Liver (tissue), 9 donors: Measurements from ENCODE around the gene KIFC3. TPM values are rescaled to one million over a fixed set of nuclear protein-coding genes. Genes with fewer than 3 reads are reported as not detected.

ENCODE experiments used
- DNase-seq: peaks from one replicate; pipeline ENCODE4 v3.0.0-alpha.2; 2017; ENCODE audit warnings: low spot score
- H3K27ac ChIP-seq, 2 donors: one replicate each; pipeline ENCODE4 v1.7.0; 2013; ENCODE audit warnings: inconsistent platforms in 2 of 2, low read length in 2 of 2, control low read depth in 1 of 2, low read depth in 1 of 2, mild to moderate bottlenecking in 1 of 2
- H3K27me3 ChIP-seq, 4 donors: one replicate each; pipeline versions ENCODE4 v1.6.1 to v1.7.0; 2013; ENCODE audit warnings: low read length in 3 of 4, inconsistent platforms in 1 of 4, mild to moderate bottlenecking in 1 of 4, moderate library complexity in 1 of 4; ENCODE audit not compliant: control insufficient read depth in 4 of 4, insufficient read depth in 4 of 4
- H3K36me3 ChIP-seq, 4 donors: one replicate each; pipeline versions ENCODE4 v1.6.1 to v1.7.0; 2013; ENCODE audit warnings: low read length in 3 of 4, mild to moderate bottlenecking in 3 of 4, low read depth in 1 of 4, moderate library complexity in 1 of 4; ENCODE audit not compliant: control insufficient read depth in 4 of 4, insufficient read depth in 3 of 4
- H3K4me1 ChIP-seq, 4 donors: one replicate each; pipeline versions ENCODE4 v1.6.1 to v1.7.0; 2013; ENCODE audit warnings: low read length in 3 of 4, mild to moderate bottlenecking in 3 of 4, moderate library complexity in 1 of 4; ENCODE audit not compliant: control insufficient read depth in 4 of 4, insufficient read depth in 4 of 4
- H3K4me3 ChIP-seq, 3 donors: one replicate each; pipeline versions ENCODE4 v1.6.1 to v1.7.0; 2013; ENCODE audit warnings: low read length in 3 of 3, control low read depth in 1 of 3, low read depth in 1 of 3, mild to moderate bottlenecking in 1 of 3
- H3K9ac ChIP-seq, 2 donors: one replicate each; pipeline ENCODE4 v1.7.0; 2013; ENCODE audit warnings: low read length in 2 of 2, mild to moderate bottlenecking in 2 of 2, moderate library complexity in 2 of 2, control low read depth in 1 of 2, low read depth in 1 of 2
- H3K9me3 ChIP-seq, 4 donors: one replicate each; pipeline versions ENCODE4 v1.6.1 to v1.7.0; 2013; ENCODE audit warnings: low read length in 3 of 4; ENCODE audit not compliant: control insufficient read depth in 4 of 4
- FOXA2 ChIP-seq: IDR thresholded peaks from 2 replicates; pipeline ENCODE4 v1.6.1; 2016; ENCODE audit warnings: antibody characterized with exemption
- GABPA ChIP-seq, 2 donors: IDR thresholded peaks in 1 of 2; conservative IDR thresholded peaks in 1 of 2; 2 replicates each; pipeline ENCODE4 v1.6.1; 2016; ENCODE audit warnings: antibody characterized with exemption in 2 of 2, mild to moderate bottlenecking in 1 of 2, moderate library complexity in 1 of 2
- HNF4A ChIP-seq, 2 donors: conservative IDR thresholded peaks; 2 replicates each; pipeline ENCODE4 v1.6.1; 2016; ENCODE audit warnings: antibody characterized with exemption in 2 of 2, mild to moderate bottlenecking in 2 of 2
- HNF4G ChIP-seq: IDR thresholded peaks from 2 replicates; pipeline ENCODE4 v1.6.1; 2016; ENCODE audit warnings: antibody characterized with exemption
- JUND ChIP-seq, 2 donors: IDR thresholded peaks; 2 replicates each; pipeline ENCODE4 v1.6.1; 2016; ENCODE audit warnings: antibody characterized with exemption in 2 of 2
- NR2F2 ChIP-seq: IDR thresholded peaks from 2 replicates; pipeline ENCODE4 v1.6.1; 2016; ENCODE audit warnings: antibody characterized with exemption
- RAD21 ChIP-seq, 2 donors: IDR thresholded peaks; 2 replicates each; pipeline ENCODE4 v1.6.1; 2016; ENCODE audit warnings: antibody characterized with exemption in 2 of 2, mild to moderate bottlenecking in 2 of 2
- RXRA ChIP-seq, 2 donors: IDR thresholded peaks; 2 replicates each; pipeline ENCODE4 v1.6.1; 2017 to 2018; ENCODE audit warnings: antibody characterized with exemption in 2 of 2, mild to moderate bottlenecking in 1 of 2
- SP1 ChIP-seq: IDR thresholded peaks from 2 replicates; pipeline ENCODE4 v1.6.1; 2018; ENCODE audit warnings: antibody characterized with exemption, mild to moderate bottlenecking
- YY1 ChIP-seq: IDR thresholded peaks from 2 replicates; pipeline ENCODE4 v1.6.1; 2016; ENCODE audit warnings: antibody characterized with exemption, mild to moderate bottlenecking
- WGBS: extraction: QIAGEN DNeasy Blood & Tissue Kit; methylation state at CpG from one replicate; pipeline ENCODE4 v1.1.7; 2013; 5-methylcytosine and 5-hydroxymethylcytosine counted together
- polyA plus RNA-seq, 2 donors: library from polyadenylated mRNA; stranded (reverse) in 1 of 2; unstranded in 1 of 2; fragments of 200-250 nt in 1 of 2; fragments of >200 nt in 1 of 2; fragmentation: Nextera tagmentation in 1 of 2; extraction: Ambion mirVana in 1 of 2; gene quantifications; one replicate each; pipeline versions ENCODE4 v1.2.1 to v1.2.3, GENCODE V29; 2013 to 2015
- total RNA-seq, 2 donors: library from RNA; depleted of rRNA; stranded (reverse); fragments of >200 nt; gene quantifications; one replicate each; pipeline ENCODE4 v1.2.3, GENCODE V29; 2014
- TF ChIP-seq, protein P1 (sequence below): IDR thresholded peaks from 2 replicates; pipeline ENCODE4 v1.6.1; 2016; ENCODE audit warnings: antibody characterized with exemption
- TF ChIP-seq, protein P2 (sequence below): IDR thresholded peaks from 2 replicates; pipeline ENCODE4 v1.6.1; 2016; ENCODE audit warnings: antibody characterized with exemption
- TF ChIP-seq, protein P3 (sequence below): IDR thresholded peaks from 2 replicates; pipeline ENCODE4 v1.6.1; 2016; ENCODE audit warnings: antibody characterized with exemption, mild to moderate bottlenecking
- TF ChIP-seq, protein P4 (sequence below): fragments of 150-350 bp; IDR thresholded peaks from 2 replicates; pipeline ENCODE4 v1.5.1; 2017; ENCODE audit warnings: improper control_type of control experiment, low read depth, low read length; ENCODE audit not compliant: missing input control
- TF ChIP-seq, protein P5 (sequence below): IDR thresholded peaks from 2 replicates; pipeline ENCODE4 v1.6.1; 2016; ENCODE audit warnings: antibody characterized with exemption
- donor health status: healthy.
- donor health status: healthy.
- donor health status: healthy.
- donor health status: healthy.
- donor health status: healthy.

Gene KIFC3
- total and polyA plus RNA-seq, 4 donors = 16.5 to 103 (median 27.4) TPM

DNA sequence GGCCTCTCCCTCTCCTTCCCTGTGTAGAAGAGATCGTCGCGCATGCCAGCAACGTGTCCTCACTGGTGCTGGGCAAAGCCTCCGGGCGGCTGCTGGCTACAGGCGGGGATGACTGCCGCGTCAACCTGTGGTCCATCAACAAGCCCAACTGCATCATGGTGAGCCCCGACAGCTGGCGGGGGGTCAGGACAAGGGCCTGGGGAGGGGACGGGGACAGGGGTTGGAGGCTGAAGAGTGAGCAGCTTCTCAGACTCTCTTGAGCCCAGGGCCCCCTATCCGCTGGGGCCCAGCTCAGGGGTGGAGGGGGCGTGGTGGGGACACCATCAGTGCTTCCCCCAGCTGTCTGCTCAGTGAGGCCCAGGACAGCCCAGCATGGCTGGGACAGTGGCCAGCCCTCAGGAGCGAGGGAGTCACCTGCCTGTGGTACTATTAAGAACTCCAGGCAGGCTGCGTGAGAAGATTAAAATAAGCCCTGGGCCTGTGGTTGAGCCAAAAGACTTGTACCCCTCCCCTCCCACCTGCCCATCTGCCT is 60.6 kb downstream of the KIFC3 start (continued):
- TF ChIP-seq, protein P1, sequence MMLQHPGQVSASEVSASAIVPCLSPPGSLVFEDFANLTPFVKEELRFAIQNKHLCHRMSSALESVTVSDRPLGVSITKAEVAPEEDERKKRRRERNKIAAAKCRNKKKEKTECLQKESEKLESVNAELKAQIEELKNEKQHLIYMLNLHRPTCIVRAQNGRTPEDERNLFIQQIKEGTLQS = no peak

DNA sequence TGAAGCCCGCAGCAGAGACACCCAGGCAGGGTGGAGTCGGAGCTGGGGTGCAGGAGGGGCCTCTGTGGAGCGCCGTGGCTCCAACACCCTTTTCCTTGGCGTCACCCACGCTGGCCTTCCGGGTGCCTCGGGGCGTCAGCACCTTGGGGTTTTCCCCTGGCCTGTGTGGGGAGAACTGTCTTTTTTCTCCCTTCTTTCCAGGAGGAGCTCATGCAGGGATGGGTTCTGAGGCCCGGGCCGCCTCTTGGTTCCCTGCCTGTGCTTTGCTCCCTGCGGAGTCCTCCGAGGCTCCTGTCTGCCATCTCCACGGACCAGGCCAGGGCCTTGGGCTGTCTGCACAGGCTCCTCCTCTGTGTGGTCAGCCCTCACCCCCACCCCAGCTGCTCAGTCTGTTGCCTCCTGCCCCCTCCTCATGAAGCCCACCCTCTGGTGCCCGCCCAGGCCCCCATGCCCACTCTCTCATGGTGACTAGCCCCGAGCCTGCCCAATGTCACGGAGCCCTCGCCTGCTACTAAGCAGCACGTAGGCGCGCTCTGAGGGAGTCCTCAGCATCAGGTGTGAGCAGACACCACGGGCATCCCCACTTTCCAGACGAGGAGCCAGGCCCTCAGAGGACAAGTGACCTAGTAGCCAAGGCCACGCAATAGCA is 61.7 kb downstream of the KIFC3 start:
- peaks cover 6 to 15% (median 13%) of the 10 kb centered on the region in 4 donors for H3K4me1 ChIP-seq
- no peaks in the 10 kb centered on the region for H3K9me3 ChIP-seq
- H3K36me3 ChIP-seq = peaks cover 0 to 3% (median 0%) of the 10 kb centered on the region in 4 donors
- no peak overlapping the region for H3K9ac ChIP-seq
- H3K4me3 ChIP-seq = no peak overlapping the region
- no peak for DNase-seq
- TF ChIP-seq, protein P2, sequence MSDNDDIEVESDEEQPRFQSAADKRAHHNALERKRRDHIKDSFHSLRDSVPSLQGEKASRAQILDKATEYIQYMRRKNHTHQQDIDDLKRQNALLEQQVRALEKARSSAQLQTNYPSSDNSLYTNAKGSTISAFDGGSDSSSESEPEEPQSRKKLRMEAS = no peak
- TF ChIP-seq HNF4A (conservative IDR thresholded peaks at IDR 0.05) = no peak
- no peak for TF ChIP-seq RXRA (IDR thresholded peaks at IDR 0.05)
- no peak for TF ChIP-seq RAD21 (IDR thresholded peaks at IDR 0.05)
- TF ChIP-seq JUND (IDR thresholded peaks at IDR 0.05) = no peak
- no peak for TF ChIP-seq SP1
- TF ChIP-seq YY1 = no peak
- TF ChIP-seq, protein P3, sequence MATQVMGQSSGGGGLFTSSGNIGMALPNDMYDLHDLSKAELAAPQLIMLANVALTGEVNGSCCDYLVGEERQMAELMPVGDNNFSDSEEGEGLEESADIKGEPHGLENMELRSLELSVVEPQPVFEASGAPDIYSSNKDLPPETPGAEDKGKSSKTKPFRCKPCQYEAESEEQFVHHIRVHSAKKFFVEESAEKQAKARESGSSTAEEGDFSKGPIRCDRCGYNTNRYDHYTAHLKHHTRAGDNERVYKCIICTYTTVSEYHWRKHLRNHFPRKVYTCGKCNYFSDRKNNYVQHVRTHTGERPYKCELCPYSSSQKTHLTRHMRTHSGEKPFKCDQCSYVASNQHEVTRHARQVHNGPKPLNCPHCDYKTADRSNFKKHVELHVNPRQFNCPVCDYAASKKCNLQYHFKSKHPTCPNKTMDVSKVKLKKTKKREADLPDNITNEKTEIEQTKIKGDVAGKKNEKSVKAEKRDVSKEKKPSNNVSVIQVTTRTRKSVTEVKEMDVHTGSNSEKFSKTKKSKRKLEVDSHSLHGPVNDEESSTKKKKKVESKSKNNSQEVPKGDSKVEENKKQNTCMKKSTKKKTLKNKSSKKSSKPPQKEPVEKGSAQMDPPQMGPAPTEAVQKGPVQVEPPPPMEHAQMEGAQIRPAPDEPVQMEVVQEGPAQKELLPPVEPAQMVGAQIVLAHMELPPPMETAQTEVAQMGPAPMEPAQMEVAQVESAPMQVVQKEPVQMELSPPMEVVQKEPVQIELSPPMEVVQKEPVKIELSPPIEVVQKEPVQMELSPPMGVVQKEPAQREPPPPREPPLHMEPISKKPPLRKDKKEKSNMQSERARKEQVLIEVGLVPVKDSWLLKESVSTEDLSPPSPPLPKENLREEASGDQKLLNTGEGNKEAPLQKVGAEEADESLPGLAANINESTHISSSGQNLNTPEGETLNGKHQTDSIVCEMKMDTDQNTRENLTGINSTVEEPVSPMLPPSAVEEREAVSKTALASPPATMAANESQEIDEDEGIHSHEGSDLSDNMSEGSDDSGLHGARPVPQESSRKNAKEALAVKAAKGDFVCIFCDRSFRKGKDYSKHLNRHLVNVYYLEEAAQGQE = no peak
- TF ChIP-seq, protein P1 = no peak
- TF ChIP-seq, protein P4, sequence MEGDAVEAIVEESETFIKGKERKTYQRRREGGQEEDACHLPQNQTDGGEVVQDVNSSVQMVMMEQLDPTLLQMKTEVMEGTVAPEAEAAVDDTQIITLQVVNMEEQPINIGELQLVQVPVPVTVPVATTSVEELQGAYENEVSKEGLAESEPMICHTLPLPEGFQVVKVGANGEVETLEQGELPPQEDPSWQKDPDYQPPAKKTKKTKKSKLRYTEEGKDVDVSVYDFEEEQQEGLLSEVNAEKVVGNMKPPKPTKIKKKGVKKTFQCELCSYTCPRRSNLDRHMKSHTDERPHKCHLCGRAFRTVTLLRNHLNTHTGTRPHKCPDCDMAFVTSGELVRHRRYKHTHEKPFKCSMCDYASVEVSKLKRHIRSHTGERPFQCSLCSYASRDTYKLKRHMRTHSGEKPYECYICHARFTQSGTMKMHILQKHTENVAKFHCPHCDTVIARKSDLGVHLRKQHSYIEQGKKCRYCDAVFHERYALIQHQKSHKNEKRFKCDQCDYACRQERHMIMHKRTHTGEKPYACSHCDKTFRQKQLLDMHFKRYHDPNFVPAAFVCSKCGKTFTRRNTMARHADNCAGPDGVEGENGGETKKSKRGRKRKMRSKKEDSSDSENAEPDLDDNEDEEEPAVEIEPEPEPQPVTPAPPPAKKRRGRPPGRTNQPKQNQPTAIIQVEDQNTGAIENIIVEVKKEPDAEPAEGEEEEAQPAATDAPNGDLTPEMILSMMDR = no peak
- TF ChIP-seq NR2F2 = no peak
- TF ChIP-seq, protein P5, sequence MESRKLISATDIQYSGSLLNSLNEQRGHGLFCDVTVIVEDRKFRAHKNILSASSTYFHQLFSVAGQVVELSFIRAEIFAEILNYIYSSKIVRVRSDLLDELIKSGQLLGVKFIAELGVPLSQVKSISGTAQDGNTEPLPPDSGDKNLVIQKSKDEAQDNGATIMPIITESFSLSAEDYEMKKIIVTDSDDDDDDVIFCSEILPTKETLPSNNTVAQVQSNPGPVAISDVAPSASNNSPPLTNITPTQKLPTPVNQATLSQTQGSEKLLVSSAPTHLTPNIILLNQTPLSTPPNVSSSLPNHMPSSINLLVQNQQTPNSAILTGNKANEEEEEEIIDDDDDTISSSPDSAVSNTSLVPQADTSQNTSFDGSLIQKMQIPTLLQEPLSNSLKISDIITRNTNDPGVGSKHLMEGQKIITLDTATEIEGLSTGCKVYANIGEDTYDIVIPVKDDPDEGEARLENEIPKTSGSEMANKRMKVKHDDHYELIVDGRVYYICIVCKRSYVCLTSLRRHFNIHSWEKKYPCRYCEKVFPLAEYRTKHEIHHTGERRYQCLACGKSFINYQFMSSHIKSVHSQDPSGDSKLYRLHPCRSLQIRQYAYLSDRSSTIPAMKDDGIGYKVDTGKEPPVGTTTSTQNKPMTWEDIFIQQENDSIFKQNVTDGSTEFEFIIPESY = no peak
- no peak for TF ChIP-seq FOXA2
- no peak for TF ChIP-seq HNF4G
- TF ChIP-seq GABPA (IDR thresholded peaks at IDR 0.05 in 1 of 2, conservative IDR thresholded peaks at IDR 0.05 in 1 of 2) = no peak
- H3K27ac ChIP-seq = no peak overlapping the region
- 95% methylated on average over 24 of the region's 24 CpGs for WGBS
- H3K27me3 ChIP-seq = no peaks in the 10 kb centered on the region
